GM12873 (cell line): Measurements from ENCODE around the gene HENMT1.

ENCODE experiments used
- TF ChIP-seq, protein P1 (sequence below): IDR thresholded peaks from 2 replicates; pipeline ENCODE4 v1.5.1; 2012; ENCODE audit warnings: low read depth, mild to moderate bottlenecking, moderate library complexity, low read length, control low read depth; ENCODE audit not compliant: insufficient read depth; ENCODE audit errors: missing control alignments

Gene HENMT1

GRCh38 chr1:108628665-108629064 is 32.2 kb downstream of the HENMT1 start:
- TF ChIP-seq, protein P1, sequence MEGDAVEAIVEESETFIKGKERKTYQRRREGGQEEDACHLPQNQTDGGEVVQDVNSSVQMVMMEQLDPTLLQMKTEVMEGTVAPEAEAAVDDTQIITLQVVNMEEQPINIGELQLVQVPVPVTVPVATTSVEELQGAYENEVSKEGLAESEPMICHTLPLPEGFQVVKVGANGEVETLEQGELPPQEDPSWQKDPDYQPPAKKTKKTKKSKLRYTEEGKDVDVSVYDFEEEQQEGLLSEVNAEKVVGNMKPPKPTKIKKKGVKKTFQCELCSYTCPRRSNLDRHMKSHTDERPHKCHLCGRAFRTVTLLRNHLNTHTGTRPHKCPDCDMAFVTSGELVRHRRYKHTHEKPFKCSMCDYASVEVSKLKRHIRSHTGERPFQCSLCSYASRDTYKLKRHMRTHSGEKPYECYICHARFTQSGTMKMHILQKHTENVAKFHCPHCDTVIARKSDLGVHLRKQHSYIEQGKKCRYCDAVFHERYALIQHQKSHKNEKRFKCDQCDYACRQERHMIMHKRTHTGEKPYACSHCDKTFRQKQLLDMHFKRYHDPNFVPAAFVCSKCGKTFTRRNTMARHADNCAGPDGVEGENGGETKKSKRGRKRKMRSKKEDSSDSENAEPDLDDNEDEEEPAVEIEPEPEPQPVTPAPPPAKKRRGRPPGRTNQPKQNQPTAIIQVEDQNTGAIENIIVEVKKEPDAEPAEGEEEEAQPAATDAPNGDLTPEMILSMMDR, result no peak

DNA sequence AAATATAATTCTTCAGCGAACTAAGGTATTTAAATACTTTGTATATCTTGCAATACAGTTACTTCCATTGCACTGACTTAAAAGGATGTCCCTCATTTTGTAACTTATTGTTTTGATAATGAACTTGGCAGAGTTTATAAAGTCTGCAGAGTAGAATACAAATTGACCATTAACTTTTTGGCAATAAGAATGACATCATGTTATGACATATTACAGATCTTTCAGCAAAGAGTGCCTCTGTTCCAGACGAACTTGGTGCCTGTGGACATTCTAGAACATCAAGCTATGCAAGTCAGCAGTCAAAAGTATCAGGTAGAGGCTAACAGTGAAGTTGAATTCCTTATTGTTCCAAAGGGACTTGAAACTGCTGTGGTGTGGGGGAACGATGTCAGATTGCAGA is 32.9 kb downstream of the HENMT1 start:
- TF ChIP-seq, protein P1, result no peak

DNA sequence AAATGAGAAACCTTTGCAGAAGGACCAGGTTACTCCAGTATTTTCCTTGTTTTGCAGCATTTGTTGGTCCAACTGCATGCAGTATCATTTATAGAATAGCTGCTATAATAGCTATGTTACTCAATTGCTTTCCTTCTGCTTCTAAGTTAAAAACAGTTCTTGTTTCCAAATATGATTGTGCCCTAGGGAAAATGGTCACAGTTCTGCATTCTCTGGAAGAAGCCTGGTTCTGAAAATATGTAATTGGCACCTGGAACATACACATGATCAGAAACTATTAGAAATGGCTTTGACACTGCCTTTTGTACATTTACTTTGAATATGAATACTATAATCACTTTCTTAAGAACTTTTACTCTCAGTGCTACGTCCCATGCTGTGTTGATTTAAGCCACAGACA is 33.6 kb downstream of the HENMT1 start:
- TF ChIP-seq, protein P1, result no peak

- TF ChIP-seq, protein P1, result no peak
These were observed 36.8 kb downstream of the HENMT1 start for GRCh38 chr1:108624069-108624468.

DNA sequence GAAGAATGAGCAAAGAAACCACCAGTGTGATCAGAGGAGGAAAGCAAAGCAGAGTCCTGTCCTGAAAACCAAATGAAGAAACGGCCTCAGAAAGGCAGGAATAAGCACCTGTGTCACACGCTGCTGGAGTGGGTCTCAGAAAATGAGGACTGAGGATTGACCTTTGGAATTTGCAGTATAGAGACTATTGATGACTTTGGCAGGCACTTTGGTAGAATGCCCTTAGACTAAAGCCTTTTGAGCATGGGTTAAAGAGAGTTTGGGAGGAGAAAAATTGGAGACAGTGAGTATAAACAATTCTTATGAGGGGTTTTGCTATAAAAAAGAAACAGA is 43.2 kb downstream of the HENMT1 start:
- TF ChIP-seq, protein P1, result no peak

- TF ChIP-seq, protein P1, result no peak
These were observed 43.7 kb downstream of the HENMT1 start for GRCh38 chr1:108617008-108617723.

GRCh38 chr1:108615544-108615943 is 45.3 kb downstream of the HENMT1 start:
- TF ChIP-seq, protein P1, result no peak

GRCh38 chr1:108612496-108612895 is 48.4 kb downstream of the HENMT1 start:
- TF ChIP-seq, protein P1, result no peak
